GM21576 (cell line): ENCODE data around the gene CAPN11.

ENCODE experiments used
- ATAC-seq: cut with Tn5 transposase; IDR thresholded peaks from one replicate; pipeline ENCODE4 v1.9.1; 2021; ENCODE audit warnings: mild to moderate bottlenecking, moderate library complexity; ENCODE audit not compliant: unreplicated experiment

Gene CAPN11

GRCh38 chr6:44202972-44203750, 44.5 kb downstream of the CAPN11 start:
- no peak for ATAC-seq

- ATAC-seq, result no peak
Observed at GRCh38 chr6:44203955-44204354, 45.3 kb downstream of the CAPN11 start.

GRCh38 chr6:44207966-44208365, 49.3 kb downstream of the CAPN11 start:
- ATAC-seq, result no peak

GRCh38 chr6:44211284-44211683, 52.7 kb downstream of the CAPN11 start:
- ATAC-seq, result no peak

GRCh38 chr6:44214307-44214706, 55.7 kb downstream of the CAPN11 start:
- ATAC-seq, result no peak

- no peak for ATAC-seq
Observed at GRCh38 chr6:44216677-44217331, 58.2 kb downstream of the CAPN11 start, which contains the start of gene MYMX. MYMX (plus strand) TSS chr6:44216926; CDS start chr6:44217472, 546 bp downstream.

- ATAC-seq, result no peak
Observed at GRCh38 chr6:44217332-44218143, 58.9 kb downstream of the CAPN11 start.

GRCh38 chr6:44219053-44219814, 60.6 kb downstream of the CAPN11 start:
- ATAC-seq, result peak; percentile 51

- ATAC-seq, result no peak
Observed at GRCh38 chr6:44219815-44220784, 61.5 kb downstream of the CAPN11 start.

GRCh38 chr6:44220913-44221290, 62.3 kb downstream of the CAPN11 start:
- ATAC-seq, result no peak

GRCh38 chr6:44221291-44221960, 62.8 kb downstream of the CAPN11 start:
- peak; percentile 38 for ATAC-seq

- no peak for ATAC-seq
Observed at GRCh38 chr6:44221961-44222335, 63.3 kb downstream of the CAPN11 start.

- ATAC-seq, result no peak
Observed at GRCh38 chr6:44222486-44223318, 64.1 kb downstream of the CAPN11 start.

GRCh38 chr6:44223319-44224028, 64.9 kb downstream of the CAPN11 start, which contains the start of gene SLC29A1:
SLC29A1 (plus strand) TSS chr6:44223595; CDS start chr6:44227314, 3,719 bp downstream.
- ATAC-seq, result peak; percentile 35

- ATAC-seq, result no peak
Observed at GRCh38 chr6:44224029-44224964, 65.7 kb downstream of the CAPN11 start.

GRCh38 chr6:44224965-44225305, 66.3 kb downstream of the CAPN11 start:
- no peak for ATAC-seq
